Activated CD8-positive, alpha-beta T cell treated with anti-CD3 and anti-CD28 coated beads for 36 hours (primary cell): ENCODE results near the gene RPL36A. TPM values are rescaled to one million over a fixed set of nuclear protein-coding genes. Genes with fewer than 3 reads are reported as not detected.

Experiments
- ATAC-seq: fragments of 200-7000 bp; cut with Tn5 transposase; one replicate; pipeline ENCODE4 v1.10.0; 2021; ENCODE audit warnings: mild to moderate bottlenecking, moderate library complexity
- CTCF ChIA-PET: fragments of 350-600 bp; sonication (Branson Sonifier 250); formaldehyde crosslinking; loops from one replicate; lab custom pipeline; 2021; ENCODE audit warnings: antibody characterized with exemption; lab: Charles Lee
- POLR2A ChIA-PET: fragments of 350-600 bp; sonication (Branson Sonifier 250); formaldehyde crosslinking; loops from one replicate; lab custom pipeline; 2021; ENCODE audit warnings: antibody characterized with exemption; lab: Charles Lee
- DNase-seq: peaks from one replicate; pipeline ENCODE4 v3.0.0-alpha.2; 2020
- H3K27ac Mint-ChIP-seq: one replicate; pipeline ENCODE4 v1.8.0; 2021; ENCODE audit warnings: mild to moderate bottlenecking, mixed read lengths
- H3K27me3 Mint-ChIP-seq: one replicate; pipeline ENCODE4 v1.8.0; 2021; ENCODE audit warnings: mixed read lengths
- H3K36me3 Mint-ChIP-seq: one replicate; pipeline ENCODE4 v1.8.0; 2021; ENCODE audit warnings: low read depth, mixed read lengths
- H3K4me1 Mint-ChIP-seq: one replicate; pipeline ENCODE4 v1.8.0; 2021; ENCODE audit warnings: low read depth, mixed read lengths
- H3K4me3 Mint-ChIP-seq: one replicate; pipeline ENCODE4 v1.8.0; 2021; ENCODE audit warnings: mild to moderate bottlenecking, moderate library complexity, mixed read lengths
- H3K9me3 Mint-ChIP-seq: one replicate; pipeline ENCODE4 v1.8.0; 2021; ENCODE audit warnings: mixed read lengths
- CTCF ChIP-seq: fragments of 200-600 bp; IDR thresholded peaks from one replicate; pipeline ENCODE4 v1.8.0; 2022; ENCODE audit warnings: antibody characterized with exemption, mild to moderate bottlenecking
- intact Hi-C: fragments of 100-400 bp; cut with micrococcal nuclease; formaldehyde crosslinking; loops from one replicate; pipeline ENCODE4 v1.10.0; 2022
- total RNA-seq, 2 experiments: library from RNA; stranded (reverse); gene quantifications; one replicate each; pipeline ENCODE4 v1.2.3, GENCODE V29; 2021

RPL36A gene
- total RNA-seq, 2 experiments from 2014 or later = 264 to 302 TPM

- Mint-ChIP-seq H3K27me3 (no peaks in the 10 kb centered on the region), H3K4me3 (no peak overlapping the region), H3K27ac (no peak overlapping the region), H3K36me3 (no peaks in the 10 kb centered on the region), H3K9me3 (no peaks in the 10 kb centered on the region), H3K4me1 (peaks cover 4% of the 10 kb centered on the region)
- ATAC-seq (no peak), DNase-seq (no peak)
- intact Hi-C loops = no loop called here
- POLR2A ChIA-PET = no interaction called here
- CTCF ChIA-PET = no interaction called here
- no peak for TF ChIP-seq CTCF
These were observed 28.1 kb upstream of the RPL36A start for GRCh38 chrX:101362757-101363156.

GRCh38 chrX:101365301-101365795 lies 25.5 kb upstream of the RPL36A start:
- no peaks in the 10 kb centered on the region for H3K4me1 Mint-ChIP-seq
- H3K27me3 Mint-ChIP-seq = no peaks in the 10 kb centered on the region
- POLR2A ChIA-PET = interaction anchor here (0.9 kb wide), 1 partner anchor 23 kb away, joined by 3 read pairs; no protein-coding TSS in a partner anchor
- H3K36me3 Mint-ChIP-seq = no peaks in the 10 kb centered on the region
- no peak overlapping the region for H3K4me3 Mint-ChIP-seq
- ATAC-seq (no peak), DNase-seq (no peak)
- intact Hi-C loops = no loop called here
- no peaks in the 10 kb centered on the region for H3K9me3 Mint-ChIP-seq
- CTCF ChIA-PET = no interaction called here
- TF ChIP-seq CTCF = no peak
- H3K27ac Mint-ChIP-seq = no peak overlapping the region

- Mint-ChIP-seq H3K27me3 (no peaks in the 10 kb centered on the region), H3K4me3 (no peak overlapping the region), H3K36me3 (no peaks in the 10 kb centered on the region), H3K4me1 (no peaks in the 10 kb centered on the region), H3K27ac (no peak overlapping the region), H3K9me3 (no peaks in the 10 kb centered on the region)
- DNase-seq = no peak
- no peak for ATAC-seq
- ChIA-PET POLR2A (no interaction called here), CTCF (no interaction called here)
- TF ChIP-seq CTCF = no peak
- intact Hi-C loops = no loop called here
These were observed 22.0 kb upstream of the RPL36A start for GRCh38 chrX:101368800-101369199.

- H3K27me3 Mint-ChIP-seq = no peaks in the 10 kb centered on the region
- DNase-seq = no peak
- intact Hi-C loops = no loop called here
- CTCF ChIA-PET = no interaction called here
- POLR2A ChIA-PET = no interaction called here
- no peaks in the 10 kb centered on the region for H3K4me1 Mint-ChIP-seq
- H3K4me3 Mint-ChIP-seq = no peak overlapping the region
- no peaks in the 10 kb centered on the region for H3K36me3 Mint-ChIP-seq
- TF ChIP-seq CTCF = no peak
- no peak for ATAC-seq
- no peak overlapping the region for H3K27ac Mint-ChIP-seq
- H3K9me3 Mint-ChIP-seq = no peaks in the 10 kb centered on the region
These were observed 21.1 kb upstream of the RPL36A start for GRCh38 chrX:101369687-101370086.

GRCh38 chrX:101370888-101371504 lies 19.8 kb upstream of the RPL36A start:
- ChIA-PET CTCF (no interaction called here), POLR2A (no interaction called here)
- no peaks in the 10 kb centered on the region for H3K9me3 Mint-ChIP-seq
- no peaks in the 10 kb centered on the region for H3K27me3 Mint-ChIP-seq
- no peaks in the 10 kb centered on the region for H3K36me3 Mint-ChIP-seq
- no peak overlapping the region for H3K4me3 Mint-ChIP-seq
- no peak for TF ChIP-seq CTCF
- H3K4me1 Mint-ChIP-seq = no peaks in the 10 kb centered on the region
- H3K27ac Mint-ChIP-seq = no peak overlapping the region
- ATAC-seq = no peak
- DNase-seq = no peak
- intact Hi-C loops = no loop called here
